Prostate gland (tissue), 2 donors: ENCODE results near the gene NEK1. TPM values are rescaled to one million over a fixed set of nuclear protein-coding genes. Genes with fewer than 3 reads are reported as not detected.
"Not testable (repeated sequence)": the region's sequence is repeated elsewhere in the genome, so short reads cannot be mapped to it uniquely, and the experiment has no call there.

ENCODE experiments used
- DNase-seq: peaks from one replicate; pipeline ENCODE4 v3.0.0-alpha.2; 2019; ENCODE audit warnings: low spot score
- H3K27ac ChIP-seq, 2 donors: fragments of 200-600 bp; sonication (generic); 2 replicates each; pipeline ENCODE4 v1.5.1; 2017 to 2019
- H3K27me3 ChIP-seq: fragments of 200-600 bp; sonication (generic); replicated peaks from 2 replicates; pipeline ENCODE4 v1.5.1; 2019; ENCODE audit not compliant: insufficient read depth
- H3K36me3 ChIP-seq, 2 donors: fragments of 200-600 bp; sonication (generic); 1 replicate in 1 of 2; 2 replicates in 1 of 2; pipeline versions ENCODE4 v1.5.1 to v1.8.1; 2017 to 2019
- H3K4me1 ChIP-seq: fragments of 200-600 bp; sonication (generic); replicated peaks from 2 replicates; pipeline ENCODE4 v1.5.1; 2019
- H3K4me3 ChIP-seq, 2 donors: fragments of 200-600 bp; sonication (generic); 2 replicates each; pipeline ENCODE4 v1.5.1; 2017 to 2019
- H3K9me3 ChIP-seq: fragments of 200-600 bp; sonication (generic); 2 replicates; pipeline ENCODE4 v1.5.1; 2017
- CTCF ChIP-seq, 4 experiments: fragments of 200-600 bp in 2 of 4; fragments of 450-650 bp in 2 of 4; sonication (generic) in 2 of 4; IDR thresholded peaks; 1 replicate in 3 of 4; 2 replicates in 1 of 4; pipeline ENCODE4 v1.5.1; 2016 to 2019; ENCODE audit warnings: antibody characterized with exemption in 4 of 4, mild to moderate bottlenecking in 2 of 4, moderate library complexity in 2 of 4
- POLR2A ChIP-seq: fragments of 450-650 bp; IDR thresholded peaks from one replicate; pipeline ENCODE4 v1.6.1; 2016; ENCODE audit warnings: antibody characterized with exemption, mild to moderate bottlenecking
- POLR2AphosphoS5 ChIP-seq: sonication (generic); formaldehyde crosslinking; IDR thresholded peaks from one replicate; pipeline ENCODE4 v1.6.1; 2017; ENCODE audit warnings: antibody characterized with exemption
- WGBS: methylation state at CpG from one replicate; pipeline ENCODE4 v1.1.5; 2018; 5-methylcytosine and 5-hydroxymethylcytosine counted together
- intact Hi-C: fragments of 100-400 bp; cut with DNase I; formaldehyde crosslinking; loops from one replicate; pipeline ENCODE4 v1.14.2; 2022
- total RNA-seq, 2 donors: library from RNA; depleted of rRNA; stranded (reverse); fragments of >200 nt; gene quantifications; one replicate each; pipeline ENCODE4 v1.1.0, GENCODE V29; 2016

NEK1 gene
- total RNA-seq, 2 donors from 2014 or later: 5.0 to 17.6 TPM

- Histone ChIP-seq H3K4me3 (no peak overlapping the region), H3K4me1 (no peaks in the 10 kb centered on the region), H3K36me3 (no peaks in the 10 kb centered on the region), H3K27me3 (no peaks in the 10 kb centered on the region), H3K27ac (no peak overlapping the region), H3K9me3 (no peaks in the 10 kb centered on the region)
- no peak for TF ChIP-seq POLR2A
- TF ChIP-seq CTCF (IDR thresholded peaks at IDR 0.05): no peak
- no peak for TF ChIP-seq POLR2AphosphoS5
- intact Hi-C loops: no loop called here
- 78% methylated on average over 4 of the region's 4 CpGs for WGBS
- DNase-seq: no peak
Measured at GRCh38 chr4:169567916-169568315, 44.5 kb downstream of the NEK1 start.

DNA sequence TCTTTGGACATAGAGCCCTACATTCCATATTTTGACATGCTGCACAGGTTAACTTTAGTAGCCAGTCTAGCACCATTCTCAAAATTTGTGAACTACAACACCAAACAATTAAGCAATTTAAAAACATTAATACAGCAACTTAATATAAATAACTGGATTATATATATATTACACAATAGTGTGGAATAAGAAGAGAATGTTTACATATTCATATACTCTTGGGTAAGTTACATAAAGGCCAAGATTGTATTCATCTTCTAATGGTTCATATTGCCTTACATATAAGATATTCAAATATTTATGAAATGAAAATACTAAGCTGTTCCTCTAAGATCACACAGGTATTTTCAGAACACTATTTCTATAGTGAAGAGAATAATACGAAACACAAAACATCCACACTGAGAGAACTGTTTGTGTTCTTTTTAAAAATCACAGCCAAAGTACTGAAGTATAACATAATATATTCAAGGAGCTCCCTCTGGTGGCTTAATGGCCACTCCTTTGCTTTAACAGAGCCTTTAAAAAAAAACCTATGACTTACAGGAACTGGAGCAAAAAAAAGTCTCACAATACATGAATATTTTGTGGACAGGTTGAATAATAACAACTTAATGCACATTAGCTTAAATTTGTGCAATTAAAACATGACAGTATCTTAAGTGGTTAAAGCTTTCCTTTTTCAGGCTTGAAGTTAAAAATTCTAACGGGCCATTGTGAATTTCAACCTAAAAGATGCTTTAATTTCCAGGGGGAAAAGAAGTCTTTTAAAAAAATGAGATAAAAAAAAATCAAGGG is 46.2 kb downstream of the NEK1 start:
- WGBS: 51% methylated on average over 2 of the region's 2 CpGs
- DNase-seq: peak; percentile 39
- H3K9me3 ChIP-seq: no peaks in the 10 kb centered on the region
- H3K4me1 ChIP-seq: no peaks in the 10 kb centered on the region
- intact Hi-C loops: no loop called here
- no peak overlapping the region for H3K4me3 ChIP-seq
- TF ChIP-seq CTCF (IDR thresholded peaks at IDR 0.05) (peak in 3 of 4 experiments; percentile 65 to 66 (median 66)), POLR2AphosphoS5 (no peak)
- no peaks in the 10 kb centered on the region for H3K36me3 ChIP-seq
- H3K27ac ChIP-seq: no peak overlapping the region
- H3K27me3 ChIP-seq: no peaks in the 10 kb centered on the region

DNA sequence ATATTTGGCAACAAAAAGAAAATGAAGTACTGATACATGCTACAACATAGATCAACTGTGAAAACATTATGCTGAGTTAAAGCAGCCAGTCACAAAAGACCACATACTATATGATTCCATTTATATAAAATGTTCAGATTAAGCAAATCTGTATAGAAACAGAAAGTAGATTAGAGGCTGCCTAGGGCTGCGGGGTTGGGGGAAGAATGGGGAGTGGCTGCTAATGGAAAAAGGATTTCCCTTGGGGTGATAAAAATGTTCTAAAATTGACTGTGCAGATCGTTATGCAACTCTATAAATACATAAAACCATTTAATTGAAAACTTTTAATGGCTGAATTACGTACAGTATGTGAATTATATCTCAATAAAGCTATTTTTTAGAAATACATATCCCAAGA is 46.8 kb downstream of the NEK1 start:
- TF ChIP-seq POLR2A: no peak
- TF ChIP-seq CTCF (IDR thresholded peaks at IDR 0.05): no peak
- TF ChIP-seq POLR2AphosphoS5: no peak
- intact Hi-C loops: no loop called here

DNA sequence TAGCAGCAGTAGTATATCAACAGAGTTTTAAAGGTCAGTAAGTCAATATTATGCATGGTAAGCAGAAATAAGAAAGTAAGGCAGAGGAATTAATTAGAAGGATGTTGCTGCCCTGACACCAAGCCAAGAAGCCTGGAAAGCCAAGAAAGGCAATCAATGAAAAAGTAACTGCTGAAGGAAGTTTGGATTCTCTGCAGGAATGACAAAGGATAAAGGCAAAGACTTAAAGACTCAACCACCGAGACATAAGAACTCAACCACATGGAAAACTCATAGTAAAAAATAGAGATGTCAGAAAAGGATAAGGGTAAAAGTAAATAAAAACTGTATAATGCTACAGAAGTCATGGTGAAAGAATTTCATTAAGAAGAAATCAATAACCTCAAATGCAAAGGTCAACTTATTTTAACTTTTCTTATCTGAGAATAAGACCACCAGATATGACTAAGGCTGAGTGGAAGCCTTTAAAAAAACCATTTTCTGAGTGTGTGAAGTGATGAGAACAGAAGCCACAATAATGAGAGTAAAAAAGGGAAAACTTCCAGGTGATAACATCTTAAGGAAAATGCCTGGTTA is 55.2 kb downstream of the NEK1 start:
- no peak overlapping the region for H3K4me3 ChIP-seq
- no peak for TF ChIP-seq POLR2AphosphoS5
- TF ChIP-seq POLR2A: no peak
- WGBS: 54% methylated on average over 1 of the region's 1 CpG

More for the DNA sequence above, 46.8 kb downstream of the NEK1 start:
- WGBS: 48% methylated on average over 3 of the region's 3 CpGs
- DNase-seq: no peak
- Histone ChIP-seq H3K9me3 (no peaks in the 10 kb centered on the region), H3K4me3 (no peak overlapping the region), H3K27ac (no peak overlapping the region), H3K27me3 (no peaks in the 10 kb centered on the region), H3K4me1 (no peaks in the 10 kb centered on the region), H3K36me3 (no peaks in the 10 kb centered on the region)

DNA sequence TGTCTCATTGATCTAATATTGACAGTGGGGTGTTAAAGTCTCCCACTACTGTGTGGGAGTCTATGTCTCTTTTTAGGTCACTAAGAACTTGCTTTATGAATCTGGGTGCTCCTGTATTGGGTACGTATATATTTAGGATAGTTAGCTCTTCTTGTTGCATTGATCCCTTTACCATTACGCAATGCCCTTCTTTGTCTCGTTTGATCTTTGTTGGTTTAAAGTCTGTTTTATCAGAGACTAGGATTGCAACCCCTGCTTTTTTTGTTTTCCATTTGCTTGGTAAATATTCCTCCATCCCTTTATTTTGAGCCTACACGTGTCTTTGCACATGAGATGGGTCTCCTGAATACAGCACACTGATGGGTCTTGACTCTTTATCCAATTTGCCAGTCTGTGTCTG is 65.8 kb downstream of the NEK1 start:
- H3K27ac ChIP-seq, H3K4me1 ChIP-seq, H3K9me3 ChIP-seq, intact Hi-C loops, H3K27me3 ChIP-seq, H3K4me3 ChIP-seq, H3K36me3 ChIP-seq, DNase-seq: not testable (repeated sequence)
- WGBS: 95% methylated on average over 4 of the region's 4 CpGs

More for the DNA sequence above, 55.2 kb downstream of the NEK1 start:
- Histone ChIP-seq H3K36me3 (no peaks in the 10 kb centered on the region), H3K9me3 (no peaks in the 10 kb centered on the region), H3K27ac (no peak overlapping the region), H3K4me1 (no peaks in the 10 kb centered on the region), H3K27me3 (no peaks in the 10 kb centered on the region)
- DNase-seq: no peak
- intact Hi-C loops: no loop called here

GRCh38 chr4:169540774-169541173 is 71.6 kb downstream of the NEK1 start:
- TF ChIP-seq POLR2AphosphoS5 (no peak), POLR2A (no peak), CTCF (IDR thresholded peaks at IDR 0.05) (no peak)
- Histone ChIP-seq H3K9me3 (no peaks in the 10 kb centered on the region), H3K27me3 (no peaks in the 10 kb centered on the region), H3K27ac (no peak overlapping the region), H3K36me3 (no peaks in the 10 kb centered on the region), H3K4me3 (no peak overlapping the region), H3K4me1 (no peaks in the 10 kb centered on the region)
- intact Hi-C loops: no loop called here
- no peak for DNase-seq
